GM21381 (cell line): ENCODE measurements around the gene PDE4D.

Experiments used
- ATAC-seq: cut with Tn5 transposase; IDR thresholded peaks from one replicate; pipeline ENCODE4 v1.9.1; 2021; ENCODE audit warnings: mild to moderate bottlenecking, moderate library complexity; ENCODE audit not compliant: unreplicated experiment

Gene PDE4D

GRCh38 chr5:59037453-59037852, 856.1 kb downstream of the PDE4D start:
- no peak for ATAC-seq

- ATAC-seq: no peak
These were observed 856.5 kb downstream of the PDE4D start for GRCh38 chr5:59037041-59037440.

GRCh38 chr5:59036274-59036961, 857.1 kb downstream of the PDE4D start:
- no peak for ATAC-seq

- ATAC-seq: no peak
These were observed 857.8 kb downstream of the PDE4D start for GRCh38 chr5:59035681-59036080.

GRCh38 chr5:59034498-59035186, 858.9 kb downstream of the PDE4D start:
- peak; percentile 43 for ATAC-seq

- no peak for ATAC-seq
These were observed 866.2 kb downstream of the PDE4D start for GRCh38 chr5:59027145-59027907.

- no peak for ATAC-seq
These were observed 867.8 kb downstream of the PDE4D start for GRCh38 chr5:59025734-59026133.

GRCh38 chr5:59021837-59022514, 871.5 kb downstream of the PDE4D start:
- ATAC-seq: no peak

GRCh38 chr5:59021286-59021673, 872.2 kb downstream of the PDE4D start:
- ATAC-seq: no peak

GRCh38 chr5:59020611-59021285, 872.8 kb downstream of the PDE4D start:
- ATAC-seq: no peak

GRCh38 chr5:59019078-59019477, 874.4 kb downstream of the PDE4D start:
- ATAC-seq: no peak

GRCh38 chr5:59016925-59017324, 876.6 kb downstream of the PDE4D start:
- ATAC-seq: no peak

- ATAC-seq: no peak
These were observed 884.6 kb downstream of the PDE4D start for GRCh38 chr5:59008816-59009473.

- ATAC-seq: no peak
These were observed 886.0 kb downstream of the PDE4D start for GRCh38 chr5:59007460-59008063.

- no peak for ATAC-seq
These were observed 887.4 kb downstream of the PDE4D start for GRCh38 chr5:59005934-59006701.

GRCh38 chr5:59003641-59004040, 889.9 kb downstream of the PDE4D start:
- no peak for ATAC-seq

- no peak for ATAC-seq
These were observed 890.4 kb downstream of the PDE4D start for GRCh38 chr5:59003124-59003523.

GRCh38 chr5:59002162-59002825, 891.2 kb downstream of the PDE4D start:
- ATAC-seq: no peak

- ATAC-seq: no peak
These were observed 891.8 kb downstream of the PDE4D start for GRCh38 chr5:59001716-59002115.
